Activated CD8-positive, alpha-beta memory T cell treated with anti-CD3 and anti-CD28 coated beads, Interleukin-2, amount 50 U/mL, for 4 hours (primary cell): ENCODE data around the gene BICDL1.

ENCODE experiments used
- DNase-seq: peaks from one replicate; pipeline ENCODE4 v3.0.0-alpha.2; 2020

The BICDL1 gene

DNA sequence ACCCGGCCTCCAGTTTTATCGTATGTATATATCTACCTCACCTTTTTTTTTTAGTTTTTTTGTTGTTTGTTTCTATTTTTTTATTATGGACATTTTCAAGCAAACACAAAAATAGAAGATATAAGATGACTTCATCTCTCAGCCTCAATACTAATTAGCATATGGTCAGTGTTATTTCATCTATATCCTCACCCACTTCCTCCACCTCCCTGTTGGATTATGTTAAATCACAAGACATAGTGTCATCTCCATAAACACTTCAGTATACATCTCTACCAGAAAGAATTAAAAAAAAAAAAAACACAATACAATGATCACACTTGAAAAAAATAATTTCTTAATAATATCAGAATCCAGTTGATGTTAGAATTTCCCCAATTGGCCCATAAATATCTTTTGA lies 92.6 kb downstream of the BICDL1 start:
- no peak for DNase-seq

DNA sequence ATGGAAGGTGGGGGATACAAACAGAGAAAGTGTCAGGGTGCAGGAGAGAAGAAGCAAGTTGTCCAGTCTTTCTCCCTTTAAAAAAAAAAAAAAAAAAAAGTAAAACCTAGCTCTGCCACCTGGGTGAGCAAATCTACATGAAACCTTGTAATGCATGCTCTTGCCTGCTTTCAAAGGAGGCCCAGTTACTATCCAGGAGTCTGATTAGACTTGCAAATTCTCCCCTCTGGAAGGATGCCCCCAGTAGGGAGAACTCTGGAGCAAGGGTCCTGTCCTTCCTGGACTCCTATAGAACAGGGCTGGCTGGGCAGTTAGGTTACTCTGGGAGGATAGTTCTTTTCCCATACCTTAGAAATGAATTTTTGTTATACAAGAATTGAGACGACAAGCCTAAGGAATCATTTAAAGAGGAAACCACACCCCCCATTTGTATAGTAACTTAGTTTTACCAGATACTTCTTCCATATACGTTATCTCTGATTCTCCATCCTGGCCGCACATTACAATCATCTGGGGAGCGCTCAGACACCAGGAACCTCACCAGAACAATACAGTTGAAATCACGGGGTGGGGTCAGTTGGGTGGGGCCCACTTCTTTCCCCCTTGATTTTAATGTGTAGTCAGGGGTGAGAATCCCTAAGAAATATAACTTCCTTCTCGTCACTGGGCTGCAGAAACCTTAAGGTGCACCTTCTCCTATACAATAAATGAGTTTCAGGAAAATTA lies 97.0 kb downstream of the BICDL1 start:
- no peak for DNase-seq

DNA sequence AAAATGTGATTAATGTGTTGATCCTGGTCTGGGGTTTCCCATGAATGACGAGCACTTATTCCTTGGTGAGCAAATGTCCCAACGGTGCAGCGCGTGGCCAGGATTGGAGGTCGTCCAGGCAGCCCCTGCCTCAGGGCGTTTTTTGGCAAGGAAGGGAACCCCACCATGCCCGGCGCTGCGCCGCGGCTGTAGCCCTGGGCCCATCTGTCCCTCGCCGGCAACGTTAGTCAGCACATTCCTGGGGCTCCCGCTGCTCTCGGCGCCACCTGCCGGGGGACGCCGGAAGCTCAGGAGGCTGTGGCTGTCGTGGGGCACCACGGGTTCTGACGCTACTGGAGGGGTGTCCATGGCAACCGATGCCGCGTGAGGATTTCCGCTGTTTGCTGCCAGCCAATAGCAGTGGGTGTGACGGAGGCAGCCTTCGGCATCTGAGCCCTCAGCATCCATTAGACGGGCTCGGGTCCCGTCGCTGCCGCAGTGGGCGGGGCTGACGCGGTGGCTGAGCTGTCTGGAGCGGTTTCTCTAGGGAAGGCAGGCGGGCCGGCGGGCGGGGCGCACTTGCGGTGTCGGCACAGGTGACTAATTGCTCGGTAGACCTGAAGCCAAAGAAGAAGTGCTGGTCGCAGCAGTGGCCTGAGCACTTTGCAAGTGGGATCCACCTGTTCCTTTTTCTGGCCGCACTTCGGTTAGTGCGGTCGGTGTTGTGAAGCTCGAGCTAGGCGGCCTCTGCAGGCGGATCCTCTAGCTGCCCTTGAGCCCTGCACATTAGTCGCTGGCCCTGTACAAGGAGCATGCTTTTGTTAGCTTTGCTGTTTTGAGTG lies 98.0 kb downstream of the BICDL1 start:
- DNase-seq = peak; percentile 99

DNA sequence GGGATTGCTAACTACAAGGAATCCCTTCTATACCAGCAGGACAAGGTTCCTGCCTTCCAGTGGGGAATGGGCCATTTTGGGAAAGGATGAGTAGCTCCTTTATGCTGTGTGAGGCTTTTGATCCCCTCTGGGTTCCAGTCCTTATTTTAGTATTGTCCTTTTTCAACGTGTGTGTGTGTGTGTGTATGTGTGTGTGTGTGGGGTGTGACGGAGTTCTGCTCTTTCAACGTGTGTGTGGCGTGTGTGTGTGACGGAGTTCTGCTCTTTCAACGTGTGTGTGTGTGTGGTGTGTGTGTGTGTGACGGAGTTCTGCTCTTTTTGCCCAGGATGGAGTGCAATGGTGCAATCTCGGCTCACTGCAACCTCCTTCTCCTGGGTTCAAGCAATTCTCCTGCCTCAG lies 100.1 kb downstream of the BICDL1 start:
- no peak for DNase-seq

GRCh38 chr12:120089796-120090195 lies 100.8 kb downstream of the BICDL1 start:
- no peak for DNase-seq

DNA sequence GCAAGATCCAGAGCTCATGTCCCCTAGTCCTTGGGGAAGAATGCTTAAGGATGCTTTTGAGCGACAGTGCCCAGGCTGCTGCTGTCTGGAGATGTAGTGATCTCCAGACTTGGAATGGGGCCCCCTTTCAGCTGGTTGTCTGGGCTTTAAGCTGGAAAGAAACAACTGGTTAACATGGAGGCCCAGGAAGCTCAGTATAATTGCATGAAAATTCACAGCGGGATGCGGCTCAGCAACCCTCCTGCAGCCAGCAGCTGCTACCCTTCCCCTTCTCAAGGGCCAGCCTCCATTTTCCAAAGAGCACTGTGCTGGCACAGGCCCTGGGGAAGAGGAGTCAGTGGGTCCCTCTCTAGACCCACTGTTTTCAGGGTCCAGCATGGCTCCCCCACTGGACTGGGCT lies 101.2 kb downstream of the BICDL1 start:
- no peak for DNase-seq

- DNase-seq = no peak
Measured at GRCh38 chr12:120090626-120091295, 101.7 kb downstream of the BICDL1 start.

DNA sequence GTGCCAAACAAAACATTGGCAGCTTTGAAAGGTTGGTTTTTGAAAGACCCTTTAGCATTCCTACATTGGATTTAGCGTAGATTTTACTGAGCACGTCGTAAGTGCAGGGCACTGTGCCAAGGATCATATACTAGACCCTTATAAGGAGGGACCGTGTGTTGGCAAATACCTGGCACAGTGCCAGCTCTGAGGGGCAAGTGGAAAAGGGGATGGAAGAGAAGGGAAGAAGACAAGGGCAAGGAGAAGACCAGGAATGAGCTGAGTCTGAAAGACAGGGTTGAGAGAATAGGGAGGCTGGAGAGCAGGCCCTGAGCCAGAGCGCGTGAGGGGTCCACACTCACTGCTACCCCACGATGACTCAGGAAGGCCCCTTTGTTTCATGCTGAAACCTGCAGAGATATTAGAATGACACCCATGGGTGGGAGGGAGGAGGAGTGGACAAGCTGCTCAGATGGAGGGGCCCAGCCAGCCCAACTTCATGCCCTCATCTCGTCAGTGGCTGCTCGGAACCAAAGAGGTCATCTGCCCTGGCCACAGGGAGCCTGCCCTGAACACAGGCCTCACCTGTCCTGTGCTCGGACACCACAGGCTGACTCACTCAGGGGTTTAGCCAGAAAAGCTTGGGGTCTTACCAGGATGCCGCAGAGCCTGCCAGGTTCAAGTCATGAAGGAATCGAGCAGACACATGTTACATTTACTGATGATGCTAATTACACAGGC lies 102.5 kb downstream of the BICDL1 start:
- no peak for DNase-seq

DNA sequence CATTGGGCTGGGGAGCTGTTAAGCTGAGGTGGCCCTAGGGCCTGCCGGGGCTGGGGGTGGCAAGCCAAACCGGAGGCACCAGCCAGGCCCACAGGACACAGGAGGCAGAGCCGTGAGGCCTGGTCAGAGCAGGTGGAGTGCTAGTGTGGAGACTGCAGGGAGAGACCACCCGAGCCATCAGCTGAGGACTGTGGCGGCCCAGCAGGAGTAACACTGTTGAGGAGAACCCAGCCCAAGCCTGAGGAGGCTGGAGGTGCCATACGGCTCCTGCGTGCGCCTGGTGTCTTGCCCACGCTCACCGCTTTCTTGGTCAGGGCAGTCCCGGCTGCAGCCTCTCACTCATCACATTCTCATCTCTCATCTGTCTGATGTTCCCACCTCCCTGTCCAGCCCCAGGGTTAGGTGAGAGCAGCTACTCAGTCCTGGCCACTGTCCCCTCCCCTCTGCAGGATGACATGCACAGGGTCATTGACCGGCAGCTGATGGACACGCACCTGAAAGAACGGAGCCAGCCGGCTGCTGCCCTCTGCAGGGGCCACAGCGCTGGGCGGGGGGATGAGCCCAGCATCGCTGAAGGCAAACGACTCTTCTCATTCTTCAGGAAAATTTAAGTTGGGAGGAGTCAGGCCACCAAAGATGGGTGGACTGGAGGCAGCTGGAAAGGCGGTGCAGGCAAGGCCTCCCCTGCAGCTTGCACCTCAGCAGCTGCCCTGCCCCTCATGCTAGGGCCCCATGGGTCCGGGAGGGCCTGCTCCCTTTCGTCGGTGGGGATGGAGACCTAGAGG lies 103.7 kb downstream of the BICDL1 start:
- no peak for DNase-seq

DNA sequence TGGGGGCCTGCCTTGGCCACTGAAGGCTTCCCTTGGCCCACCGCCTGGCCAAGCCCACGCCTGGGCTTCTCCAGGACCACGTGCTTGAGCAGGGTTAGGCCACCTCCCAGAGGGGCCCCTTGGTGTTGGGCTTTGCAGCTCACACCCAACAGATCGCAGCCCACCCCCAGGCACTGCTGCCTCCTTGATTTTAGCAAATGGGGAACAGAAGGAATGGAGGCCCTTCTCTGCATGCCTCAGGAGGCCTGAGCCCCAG lies 104.2 kb downstream of the BICDL1 start:
- no peak for DNase-seq

- DNase-seq = no peak
Measured at GRCh38 chr12:120093592-120094355, 104.7 kb downstream of the BICDL1 start.

GRCh38 chr12:120094485-120094884 lies 105.4 kb downstream of the BICDL1 start:
- no peak for DNase-seq

DNA sequence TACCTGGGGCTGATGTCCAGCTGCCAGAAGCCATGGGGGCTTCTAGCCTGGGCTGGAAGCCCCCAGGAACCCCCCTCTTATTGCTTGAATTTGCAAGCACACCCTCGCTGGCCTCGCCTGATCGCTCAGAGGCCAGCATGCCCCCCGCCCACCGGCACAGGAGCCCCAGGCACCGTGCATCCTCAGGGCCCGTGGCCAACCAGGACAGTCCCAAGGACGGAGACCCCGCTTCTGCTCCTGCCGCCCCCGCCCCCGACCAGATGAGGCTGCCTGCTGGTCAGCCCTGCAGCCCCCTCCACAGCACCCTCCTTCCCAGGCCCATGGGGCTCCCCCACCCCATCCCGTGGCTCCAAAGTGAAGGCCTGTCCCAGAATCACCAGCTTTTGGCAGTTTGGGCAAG lies 106.3 kb downstream of the BICDL1 start:
- no peak for DNase-seq

GRCh38 chr12:120095736-120096135 lies 106.7 kb downstream of the BICDL1 start:
- no peak for DNase-seq

- DNase-seq = no peak
Measured at GRCh38 chr12:120096671-120097202, 107.7 kb downstream of the BICDL1 start.

GRCh38 chr12:120098756-120099470 lies 109.9 kb downstream of the BICDL1 start:
- DNase-seq = no peak

- DNase-seq = no peak
Measured at GRCh38 chr12:120099738-120100137, 110.7 kb downstream of the BICDL1 start.

DNA sequence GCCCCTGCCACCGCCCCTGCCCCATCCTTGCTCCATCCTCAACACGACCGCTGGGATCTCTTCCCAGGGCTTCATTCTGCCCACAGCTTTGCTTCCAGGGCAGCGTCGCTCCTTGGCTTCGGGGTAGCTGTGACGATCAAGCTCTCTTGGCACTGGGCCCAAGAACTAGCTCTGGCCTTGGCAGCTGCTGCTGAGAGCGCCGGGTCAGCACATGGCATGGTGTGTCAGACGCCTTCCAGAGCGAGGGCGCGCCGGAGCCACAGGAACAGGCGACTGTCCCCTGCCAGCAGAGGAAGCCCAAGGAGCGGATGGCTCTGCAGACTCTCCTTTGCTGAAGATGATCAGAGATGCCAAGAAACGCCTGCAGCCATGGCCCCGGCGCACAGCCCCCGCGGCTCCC lies 111.6 kb downstream of the BICDL1 start:
- no peak for DNase-seq

DNA sequence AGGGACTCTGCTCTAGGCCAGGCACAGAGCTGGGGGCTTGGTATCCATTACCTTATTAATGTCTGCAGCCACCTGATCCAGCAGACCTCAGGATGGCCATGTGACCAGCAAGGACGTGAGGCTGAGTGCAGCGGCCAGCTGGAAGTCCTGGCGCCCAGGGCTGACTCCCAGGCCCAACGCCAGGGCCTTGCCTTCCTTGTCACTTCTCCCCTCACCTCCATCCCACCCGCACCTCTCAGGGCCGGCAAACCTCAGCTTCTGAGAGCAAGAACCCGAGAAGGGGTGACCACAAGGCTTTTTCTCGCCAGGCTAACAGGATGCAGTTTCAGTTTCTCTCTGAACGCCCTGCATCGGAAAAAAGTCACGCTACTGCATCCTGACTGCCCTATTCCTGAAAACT lies 112.1 kb downstream of the BICDL1 start:
- DNase-seq = no peak

- no peak for DNase-seq
Measured at GRCh38 chr12:120101617-120102016, 112.6 kb downstream of the BICDL1 start.
